Measurements from ENCODE around the gene TUBA3D. TPM values are rescaled to one million over a fixed set of nuclear protein-coding genes. Genes with fewer than 3 reads are reported as not detected.
"Not testable (repeated sequence)": the region's sequence is repeated elsewhere in the genome, so short reads cannot be mapped to it uniquely, and the experiment has no call there.

TUBA3D gene
- total RNA-seq, 1 experiment from 2014 or later = not detected

GRCh38 chr2:131503587-131503986 lies 27.7 kb downstream of the TUBA3D start:
- in situ Hi-C loops (cut with HindIII; ENCODE audit: low pct_unique_long_range_greater_than_20kb, low sequenced_read_pairs); ATAC-seq; H3K36me3 ChIP-seq (ENCODE audit: control insufficient read depth, insufficient read depth, low read length); H3K27ac ChIP-seq (ENCODE audit: low read length); H3K4me3 ChIP-seq (ENCODE audit: low read depth in 2 of 2, low read length in 2 of 2); intact Hi-C loops (cut with micrococcal nuclease; ENCODE audit: unreplicated experiment); CTCF ChIA-PET; H3K27me3 ChIP-seq (ENCODE audit: control insufficient read depth, insufficient read depth, low read length); DNase-seq (ENCODE audit: low read depth, low spot score); H3K9me3 ChIP-seq (ENCODE audit: control insufficient read depth, insufficient read depth, low read depth, low read length); H3K4me1 ChIP-seq (ENCODE audit: control insufficient read depth, insufficient read depth, low read length); POLR2A ChIA-PET; BruUV-seq (replicated peaks): not testable (repeated sequence)

- H3K4me3 ChIP-seq (ENCODE audit: low read depth in 2 of 2, low read length in 2 of 2); H3K4me1 ChIP-seq (ENCODE audit: control insufficient read depth, insufficient read depth, low read length); CTCF ChIA-PET; POLR2A ChIA-PET; H3K27me3 ChIP-seq (ENCODE audit: control insufficient read depth, insufficient read depth, low read length); H3K27ac ChIP-seq (ENCODE audit: low read length); intact Hi-C loops (cut with micrococcal nuclease; ENCODE audit: unreplicated experiment); ATAC-seq; H3K36me3 ChIP-seq (ENCODE audit: control insufficient read depth, insufficient read depth, low read length); H3K9me3 ChIP-seq (ENCODE audit: control insufficient read depth, insufficient read depth, low read depth, low read length); DNase-seq (ENCODE audit: low read depth, low spot score); in situ Hi-C loops (cut with HindIII; ENCODE audit: low pct_unique_long_range_greater_than_20kb, low sequenced_read_pairs): not testable (repeated sequence)
- TSS peak; percentile 9 for BruUV-seq (replicated peaks)
Observed at GRCh38 chr2:131504082-131504750, 28.3 kb downstream of the TUBA3D start.

GRCh38 chr2:131509615-131510014 lies 33.7 kb downstream of the TUBA3D start:
- DNase-seq (ENCODE audit: low read depth, low spot score) (no peak), ATAC-seq (no peak)
- Histone ChIP-seq H3K4me1 (ENCODE audit: control insufficient read depth, insufficient read depth, low read length) (no peaks in the 10 kb centered on the region), H3K27ac (ENCODE audit: low read length) (no peak overlapping the region), H3K9me3 (ENCODE audit: control insufficient read depth, insufficient read depth, low read depth, low read length) (no peaks in the 10 kb centered on the region), H3K4me3 (ENCODE audit: low read depth in 2 of 2, low read length in 2 of 2) (no peak overlapping the region), H3K27me3 (ENCODE audit: control insufficient read depth, insufficient read depth, low read length) (no peaks in the 10 kb centered on the region), H3K36me3 (ENCODE audit: control insufficient read depth, insufficient read depth, low read length) (no peaks in the 10 kb centered on the region; the same call in none of the 2 replicates)
- ChIA-PET CTCF (no interaction called here), POLR2A (no interaction called here)
- BruUV-seq (replicated peaks) = no TSS peak
- no peak for TF ChIP-seq SIN3A (IDR thresholded peaks at IDR 0.05; ENCODE audit: borderline replicate concordance, insufficient read depth, low read depth, low read length)
- TF ChIP-seq CTCF (IDR thresholded peaks at IDR 0.05) = no peak
- no peak for TF ChIP-seq POLR2AphosphoS5 (IDR thresholded peaks at IDR 0.05; ENCODE audit: low read depth, low read length)
- no peak for TF ChIP-seq REST (IDR thresholded peaks at IDR 0.05; ENCODE audit: insufficient read depth in 1 of 2, low read depth in 2 of 2, low read length in 1 of 2)
- no peak for TF ChIP-seq TCF7L2 (IDR thresholded peaks at IDR 0.05; ENCODE audit: low read depth, low read length)
- in situ Hi-C loops (cut with HindIII; ENCODE audit: low pct_unique_long_range_greater_than_20kb, low sequenced_read_pairs) (no loop called here), intact Hi-C loops (cut with micrococcal nuclease; ENCODE audit: unreplicated experiment) (no loop called here)
